MM.1S (cell line): Measurements from ENCODE around the gene OSBPL2.

Experiments used
- DNase-seq: peaks from one replicate; pipeline ENCODE4 v3.0.0-alpha.2; 2015
- H2AFZ ChIP-seq: fragments of 300-600 bp; sonication (generic); 2 replicates; pipeline ENCODE4 v1.6.0; 2016; ENCODE audit warnings: antibody characterized with exemption, low read length
- H3F3A ChIP-seq: fragments of 300-600 bp; sonication (generic); 2 replicates; pipeline ENCODE4 v1.6.1; 2016; ENCODE audit warnings: mild to moderate bottlenecking, antibody characterized with exemption, low read length, moderate library complexity, mixed read lengths; ENCODE audit not compliant: insufficient read depth
- H3K27ac ChIP-seq: fragments of 300-600 bp; sonication (generic); 2 replicates; pipeline ENCODE4 v1.5.1; 2016; ENCODE audit warnings: mild to moderate bottlenecking, low read length
- H3K27me3 ChIP-seq: fragments of 300-600 bp; sonication (generic); replicated peaks from 2 replicates; pipeline ENCODE4 v1.6.0; 2016; ENCODE audit warnings: low read length; ENCODE audit not compliant: insufficient read depth
- H3K36me3 ChIP-seq: fragments of 300-600 bp; sonication (generic); replicated peaks from 2 replicates; pipeline ENCODE4 v1.6.1; 2016; ENCODE audit warnings: mild to moderate bottlenecking, low read length, mixed read lengths; ENCODE audit not compliant: insufficient read depth
- H3K4me1 ChIP-seq: fragments of 300-600 bp; sonication (generic); 2 replicates; pipeline ENCODE4 v1.6.1; 2016; ENCODE audit warnings: low read length, mixed read lengths
- H3K4me2 ChIP-seq: fragments of 300-600 bp; sonication (generic); 2 replicates; pipeline ENCODE4 v1.6.0; 2016; ENCODE audit warnings: low read depth, low read length
- H3K4me3 ChIP-seq: fragments of 300-600 bp; sonication (generic); 2 replicates; pipeline ENCODE4 v1.5.1; 2016; ENCODE audit warnings: low read length, mixed read lengths
- H3K79me2 ChIP-seq: fragments of 300-600 bp; sonication (generic); 2 replicates; pipeline ENCODE4 v1.6.1; 2016; ENCODE audit warnings: mixed run types, low read length, mixed read lengths
- H3K9ac ChIP-seq: fragments of 300-600 bp; sonication (generic); 2 replicates; pipeline ENCODE4 v1.6.1; 2016; ENCODE audit warnings: low read length, mixed read lengths
- H3K9me2 ChIP-seq: fragments of 300-600 bp; sonication (generic); replicated peaks from 2 replicates; pipeline ENCODE4 v1.6.1; 2016; ENCODE audit warnings: mild to moderate bottlenecking, low read length, mixed read lengths; ENCODE audit not compliant: insufficient read depth
- H3K9me3 ChIP-seq: fragments of 300-600 bp; sonication (generic); replicated peaks from 2 replicates; pipeline ENCODE4 v1.6.1; 2016; ENCODE audit warnings: mild to moderate bottlenecking, low read length, mixed read lengths; ENCODE audit not compliant: insufficient read depth
- H4K20me1 ChIP-seq: fragments of 300-600 bp; sonication (generic); 2 replicates; pipeline ENCODE4 v1.6.1; 2016; ENCODE audit warnings: mild to moderate bottlenecking, low read length, moderate library complexity, mixed read lengths; ENCODE audit not compliant: insufficient read depth
- EZH2 ChIP-seq: fragments of 300-600 bp; sonication (generic); optimal IDR thresholded peaks from 2 replicates; pipeline ENCODE3; 2017; ENCODE audit warnings: low read depth, mild to moderate bottlenecking, antibody characterized with exemption, low read length, mixed read lengths
- EZH2phosphoT487 ChIP-seq: fragments of 300-600 bp; sonication (generic); IDR thresholded peaks from 2 replicates; pipeline ENCODE4 v1.6.1; 2018; ENCODE audit warnings: antibody characterized with exemption, low read length
- TF ChIP-seq, protein P1 (sequence below): fragments of 300-600 bp; sonication (generic); IDR thresholded peaks from 2 replicates; pipeline ENCODE4 v1.5.1; 2016; ENCODE audit warnings: antibody characterized with exemption, low read length, mixed read lengths

Gene OSBPL2

GRCh38 chr20:62263396-62263795 lies 25.1 kb downstream of the OSBPL2 start:
- no peak overlapping the region for H3K27ac ChIP-seq

DNA sequence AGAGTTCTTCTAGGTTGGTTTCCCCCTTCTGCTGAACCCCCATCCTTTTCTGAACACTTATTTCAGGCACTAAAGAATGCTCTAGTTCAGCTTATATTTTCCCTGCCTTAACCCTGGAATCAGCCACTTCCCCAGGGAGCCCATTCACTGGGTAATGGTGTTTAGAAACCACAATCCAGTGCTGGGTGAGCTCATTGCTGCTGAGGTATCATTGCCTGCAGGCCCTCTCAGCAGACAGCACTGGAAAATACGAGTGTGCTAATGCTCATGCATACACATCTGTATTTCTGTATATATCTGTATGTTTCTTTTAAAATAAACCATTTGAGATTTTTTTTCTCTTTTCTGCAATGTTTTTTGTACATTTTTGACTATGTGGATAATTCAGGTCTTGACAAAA lies 27.0 kb downstream of the OSBPL2 start:
- Histone ChIP-seq H3K4me1 (no peaks in the 10 kb centered on the region), H3K27me3 (no peaks in the 10 kb centered on the region), H3K4me2 (no peak overlapping the region), H3K9me2 (no peaks in the 10 kb centered on the region), H3K79me2 (no peaks in the 10 kb centered on the region), H4K20me1 (no peaks in the 10 kb centered on the region), H3F3A (no peaks in the 10 kb centered on the region), H3K27ac (no peak overlapping the region), H3K36me3 (no peaks in the 10 kb centered on the region), H3K9ac (no peak overlapping the region), H3K9me3 (no peaks in the 10 kb centered on the region), H2AFZ (no peak overlapping the region), H3K4me3 (no peak overlapping the region)
- TF ChIP-seq EZH2: no peak
- no peak for TF ChIP-seq EZH2phosphoT487
- TF ChIP-seq, protein P1, sequence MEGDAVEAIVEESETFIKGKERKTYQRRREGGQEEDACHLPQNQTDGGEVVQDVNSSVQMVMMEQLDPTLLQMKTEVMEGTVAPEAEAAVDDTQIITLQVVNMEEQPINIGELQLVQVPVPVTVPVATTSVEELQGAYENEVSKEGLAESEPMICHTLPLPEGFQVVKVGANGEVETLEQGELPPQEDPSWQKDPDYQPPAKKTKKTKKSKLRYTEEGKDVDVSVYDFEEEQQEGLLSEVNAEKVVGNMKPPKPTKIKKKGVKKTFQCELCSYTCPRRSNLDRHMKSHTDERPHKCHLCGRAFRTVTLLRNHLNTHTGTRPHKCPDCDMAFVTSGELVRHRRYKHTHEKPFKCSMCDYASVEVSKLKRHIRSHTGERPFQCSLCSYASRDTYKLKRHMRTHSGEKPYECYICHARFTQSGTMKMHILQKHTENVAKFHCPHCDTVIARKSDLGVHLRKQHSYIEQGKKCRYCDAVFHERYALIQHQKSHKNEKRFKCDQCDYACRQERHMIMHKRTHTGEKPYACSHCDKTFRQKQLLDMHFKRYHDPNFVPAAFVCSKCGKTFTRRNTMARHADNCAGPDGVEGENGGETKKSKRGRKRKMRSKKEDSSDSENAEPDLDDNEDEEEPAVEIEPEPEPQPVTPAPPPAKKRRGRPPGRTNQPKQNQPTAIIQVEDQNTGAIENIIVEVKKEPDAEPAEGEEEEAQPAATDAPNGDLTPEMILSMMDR: no peak
- no peak for DNase-seq

More at GRCh38 chr20:62263396-62263795, 25.1 kb downstream of the OSBPL2 start:
- no peak for DNase-seq
- no peaks in the 10 kb centered on the region for H3K4me1 ChIP-seq
- no peak overlapping the region for H2AFZ ChIP-seq
- no peaks in the 10 kb centered on the region for H3K36me3 ChIP-seq
- H3K9me2 ChIP-seq: no peaks in the 10 kb centered on the region
- H4K20me1 ChIP-seq: no peaks in the 10 kb centered on the region
- H3K9ac ChIP-seq: no peak overlapping the region
- TF ChIP-seq, protein P1: no peak
- TF ChIP-seq EZH2phosphoT487 (no peak), EZH2 (no peak)
- no peaks in the 10 kb centered on the region for H3K9me3 ChIP-seq
- no peak overlapping the region for H3K4me2 ChIP-seq
- H3F3A ChIP-seq: no peaks in the 10 kb centered on the region
- H3K4me3 ChIP-seq: no peak overlapping the region
- no peaks in the 10 kb centered on the region for H3K27me3 ChIP-seq
- no peaks in the 10 kb centered on the region for H3K79me2 ChIP-seq

DNA sequence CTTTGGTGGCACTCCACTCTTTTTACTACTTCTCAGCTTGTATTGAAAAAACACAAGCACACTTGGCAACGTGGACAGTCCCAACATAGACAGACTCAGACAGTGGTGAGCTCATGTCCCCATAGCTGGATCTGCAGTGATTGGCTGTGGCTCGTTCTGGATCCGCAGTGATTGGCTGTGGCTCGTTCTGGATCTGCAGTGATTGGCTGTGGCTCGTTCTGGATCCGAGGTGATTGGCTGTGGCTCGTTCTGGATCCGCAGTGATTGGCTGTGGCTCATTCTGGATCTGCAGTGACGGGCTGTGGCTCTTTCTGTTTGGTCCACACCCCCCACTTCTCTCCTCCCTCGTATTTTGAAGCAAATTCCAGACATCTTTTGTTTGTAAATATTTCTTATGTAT lies 28.0 kb downstream of the OSBPL2 start:
- Histone ChIP-seq H3K9me2 (no peaks in the 10 kb centered on the region), H4K20me1 (no peaks in the 10 kb centered on the region), H3K36me3 (no peaks in the 10 kb centered on the region), H3K4me2 (no peak overlapping the region), H3K27ac (no peak overlapping the region), H3K4me1 (no peaks in the 10 kb centered on the region), H3K9ac (no peak overlapping the region), H3F3A (no peaks in the 10 kb centered on the region), H2AFZ (no peak overlapping the region), H3K79me2 (no peaks in the 10 kb centered on the region), H3K9me3 (no peaks in the 10 kb centered on the region), H3K4me3 (no peak overlapping the region), H3K27me3 (no peaks in the 10 kb centered on the region)
- no peak for TF ChIP-seq EZH2phosphoT487
- no peak for TF ChIP-seq EZH2
- TF ChIP-seq, protein P1: no peak
- no peak for DNase-seq
